RKO (cell line): ENCODE data around the gene TNFSF11.
"Not testable (repeated sequence)": the region's sequence is repeated elsewhere in the genome, so short reads cannot be mapped to it uniquely, and the experiment has no call there.

Experiments
- DNase-seq: peaks from one replicate; pipeline ENCODE4 v3.0.0-alpha.2; 2016; ENCODE audit warnings: low spot score

The TNFSF11 gene

GRCh38 chr13:42574011-42574410, at the start of gene TNFSF11:
Gene TNFSF11, plus strand, starts transcription at chr13:42574152. Its CDS starts 152 bp downstream, at chr13:42574304.
- DNase-seq: no peak

- DNase-seq: no peak
Measured at GRCh38 chr13:42524487-42525034, 49.4 kb upstream of the TNFSF11 start.

GRCh38 chr13:42525035-42525504, 48.9 kb upstream of the TNFSF11 start:
- no peak for DNase-seq

- no peak for DNase-seq
Measured at GRCh38 chr13:42526276-42526675, 47.7 kb upstream of the TNFSF11 start.

GRCh38 chr13:42526804-42527203, 47.1 kb upstream of the TNFSF11 start:
- DNase-seq: no peak

GRCh38 chr13:42532561-42533335, 41.2 kb upstream of the TNFSF11 start:
- no peak for DNase-seq

- no peak for DNase-seq
Measured at GRCh38 chr13:42533336-42533591, 40.7 kb upstream of the TNFSF11 start.

- no peak for DNase-seq
Measured at GRCh38 chr13:42534785-42535184, 39.2 kb upstream of the TNFSF11 start.

- DNase-seq: no peak
Measured at GRCh38 chr13:42538996-42539395, 35.0 kb upstream of the TNFSF11 start.

GRCh38 chr13:42539670-42540069, 34.3 kb upstream of the TNFSF11 start:
- DNase-seq: peak; percentile 51

GRCh38 chr13:42543215-42543797, 30.6 kb upstream of the TNFSF11 start:
- no peak for DNase-seq

- DNase-seq: peak; percentile 2
Measured at GRCh38 chr13:42544246-42544926, 29.6 kb upstream of the TNFSF11 start.

GRCh38 chr13:42545842-42546241, 28.1 kb upstream of the TNFSF11 start:
- no peak for DNase-seq

GRCh38 chr13:42547612-42548011, 26.3 kb upstream of the TNFSF11 start:
- no peak for DNase-seq

- no peak for DNase-seq
Measured at GRCh38 chr13:42548731-42549551, 25.0 kb upstream of the TNFSF11 start.

- DNase-seq: no peak
Measured at GRCh38 chr13:42549552-42549936, 24.4 kb upstream of the TNFSF11 start.

- DNase-seq: no peak
Measured at GRCh38 chr13:42551611-42552010, 22.3 kb upstream of the TNFSF11 start.

- DNase-seq: no peak
Measured at GRCh38 chr13:42553098-42554046, 20.6 kb upstream of the TNFSF11 start.

- no peak for DNase-seq
Measured at GRCh38 chr13:42559057-42559456, 14.9 kb upstream of the TNFSF11 start.

GRCh38 chr13:42559573-42560218, 14.3 kb upstream of the TNFSF11 start:
- not testable (repeated sequence) for DNase-seq
